Activated CD8-positive, alpha-beta memory T cell treated with anti-CD3 and anti-CD28 coated beads, Interleukin-2, amount 50 U/mL, for 4 hours (primary cell): ENCODE results near the gene C5orf58.

Experiments
- DNase-seq: peaks from one replicate; pipeline ENCODE4 v3.0.0-alpha.2; 2020

The C5orf58 gene, protein sequence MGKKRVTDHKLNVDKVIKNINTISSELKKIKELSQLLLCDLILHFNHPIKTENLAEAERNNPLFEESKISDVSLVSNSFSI

DNA sequence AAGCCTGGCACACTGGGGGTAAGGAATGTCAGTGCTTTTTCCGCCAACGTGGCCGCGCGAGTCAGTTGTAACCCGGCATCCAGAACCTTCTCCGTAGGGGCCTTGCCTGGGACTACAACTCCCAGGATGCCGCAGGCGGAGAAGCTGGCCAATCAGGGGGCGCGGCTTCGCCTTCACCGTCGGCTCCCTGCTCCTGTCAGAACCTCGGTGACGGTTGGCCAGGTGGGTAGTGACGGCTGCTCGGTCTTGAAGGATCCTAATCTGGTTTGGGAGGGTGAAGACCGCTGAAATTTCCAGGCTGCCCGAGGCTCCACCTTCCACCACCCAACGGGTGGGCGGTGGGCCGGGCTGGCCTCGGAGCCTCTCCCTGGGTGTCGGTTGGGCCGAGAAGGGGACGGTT is at the start of gene C5orf58:
Gene C5orf58 (plus strand): TSS at position 200 of the 400 bp plus-strand sequence. CDS start 1,992 bp downstream, outside the sequence.
- no peak for DNase-seq

DNA sequence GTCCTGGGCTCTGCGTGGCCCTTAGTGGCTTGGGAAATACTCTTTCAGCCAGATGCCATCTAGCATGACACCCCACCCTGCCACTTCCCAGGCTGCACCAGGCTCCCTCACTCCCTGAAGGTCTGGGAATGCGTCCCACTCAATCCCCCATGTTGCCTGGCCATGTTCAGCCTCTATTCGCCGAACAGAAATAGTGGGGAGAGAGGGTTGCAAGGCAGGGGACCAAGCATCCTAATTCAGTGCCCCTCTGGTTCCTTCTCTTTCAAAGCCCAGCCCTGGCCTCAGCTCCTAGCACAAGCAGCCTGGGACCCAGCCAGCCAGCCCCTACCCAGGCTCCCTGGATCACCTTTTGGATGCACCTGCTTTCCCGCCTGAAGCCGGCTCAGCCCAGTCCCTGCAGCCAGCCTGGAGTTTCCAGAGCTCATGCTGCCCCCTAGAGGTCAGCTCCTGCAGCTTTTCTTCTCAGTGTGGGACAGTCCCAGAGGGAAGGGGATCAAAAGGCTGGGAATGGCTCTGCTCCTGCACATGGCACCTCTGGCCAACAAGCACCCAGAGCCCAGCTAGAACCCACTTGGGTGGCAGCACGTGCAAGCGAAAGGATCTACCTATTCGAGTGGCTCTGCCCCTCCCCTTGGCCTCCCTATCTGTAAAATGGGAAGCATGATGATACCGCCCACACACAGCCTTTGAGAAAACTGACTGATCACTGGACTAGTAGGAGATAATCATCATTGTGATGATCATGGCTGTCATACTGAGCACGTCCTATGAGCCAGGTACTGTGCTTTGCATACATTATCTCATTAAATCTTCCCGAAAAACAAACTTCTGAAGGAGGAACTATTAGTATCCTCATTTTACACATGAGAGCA is 48.7 kb upstream of the C5orf58 start:
- peak; percentile 31 for DNase-seq

DNA sequence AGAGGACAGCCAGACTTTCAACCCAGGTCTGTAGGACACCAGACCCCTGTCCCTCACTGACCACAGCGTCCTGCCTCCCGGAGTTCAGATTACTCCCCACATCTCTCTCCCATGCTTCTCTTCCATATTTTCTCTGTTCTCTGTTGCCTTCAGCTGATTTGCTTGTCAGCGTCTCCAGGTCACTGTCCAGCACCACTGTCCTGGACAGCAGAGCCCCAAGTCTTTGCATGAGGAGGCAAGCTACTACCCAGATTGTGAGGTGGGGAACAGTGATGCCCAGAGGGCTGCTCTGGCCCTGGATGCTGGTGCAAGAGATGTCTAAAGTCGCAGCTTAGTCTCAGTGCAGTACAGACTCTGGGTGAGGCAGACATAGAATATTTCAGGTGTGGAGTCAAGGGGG is 48.0 kb upstream of the C5orf58 start:
- DNase-seq, result no peak

DNA sequence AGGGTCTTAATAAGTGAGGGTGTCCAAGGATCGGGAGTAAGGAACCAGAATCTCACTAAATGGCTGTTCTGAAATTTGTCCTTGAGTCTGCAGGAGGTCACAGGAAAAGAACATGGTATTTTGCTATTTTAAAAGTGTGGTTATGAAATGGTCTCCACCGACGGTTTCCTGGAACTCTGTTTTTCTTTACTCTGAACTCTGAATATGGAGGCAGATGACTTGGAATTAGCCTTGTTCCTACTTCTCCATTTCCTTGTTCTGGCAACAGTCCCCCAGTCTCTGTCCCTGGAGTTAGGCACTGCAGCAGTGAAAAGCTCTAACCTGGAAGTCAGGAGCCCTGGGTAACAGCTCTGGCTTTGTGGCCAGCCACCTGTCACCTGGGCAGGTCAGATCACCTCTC is 46.6 kb upstream of the C5orf58 start:
- DNase-seq, result no peak

DNA sequence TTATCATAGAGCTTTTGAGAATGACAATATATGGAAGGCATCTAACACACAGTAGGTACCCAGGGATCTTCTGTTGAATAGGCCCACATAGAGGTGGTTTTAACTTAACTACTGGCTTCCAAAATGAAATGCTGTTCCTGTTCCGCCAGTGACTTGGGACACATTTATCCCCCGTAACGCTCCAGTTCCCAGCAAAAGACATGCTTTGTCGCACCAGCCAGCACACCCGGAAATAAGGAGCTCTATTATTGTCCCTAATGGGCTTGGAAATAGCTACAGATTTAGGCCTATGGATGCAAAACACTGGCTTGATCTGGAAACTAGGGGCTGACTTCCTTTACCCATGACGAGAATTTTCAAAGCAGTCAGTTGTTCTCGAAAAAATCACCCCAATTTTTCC is 45.9 kb upstream of the C5orf58 start:
- no peak for DNase-seq

DNA sequence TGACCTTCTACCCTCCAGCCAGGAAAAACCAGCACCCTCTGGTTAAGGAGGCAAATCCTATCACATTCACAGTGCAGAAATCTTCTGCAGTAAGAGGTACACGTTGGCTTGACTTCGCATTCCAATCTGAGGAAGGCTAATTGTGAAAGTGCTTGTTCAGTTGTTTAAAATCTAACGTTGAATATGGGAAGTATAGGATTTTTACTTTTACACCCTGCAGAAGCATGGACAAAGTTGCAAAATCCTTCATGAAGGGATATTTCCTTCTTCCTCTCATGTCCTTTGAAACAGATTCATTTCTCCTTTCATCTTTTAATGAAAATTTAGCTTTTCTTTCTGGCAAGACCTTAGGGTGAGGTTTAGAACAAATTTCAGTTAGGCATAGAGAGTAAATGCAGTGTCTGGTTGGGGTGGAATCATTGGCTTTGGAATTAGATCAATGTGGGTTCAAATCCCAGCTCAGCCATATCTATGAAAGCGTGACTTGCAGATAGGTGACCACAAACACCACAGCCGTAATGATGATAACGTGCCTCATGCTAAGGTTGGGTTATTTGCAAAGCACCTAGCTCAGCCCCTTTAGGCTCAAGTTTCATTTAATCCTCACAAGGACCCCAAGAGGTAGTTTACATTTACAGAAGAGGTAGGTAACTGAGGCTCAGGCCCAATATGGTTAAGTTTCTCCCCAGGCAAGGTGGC is 42.2 kb upstream of the C5orf58 start:
- no peak for DNase-seq

DNA sequence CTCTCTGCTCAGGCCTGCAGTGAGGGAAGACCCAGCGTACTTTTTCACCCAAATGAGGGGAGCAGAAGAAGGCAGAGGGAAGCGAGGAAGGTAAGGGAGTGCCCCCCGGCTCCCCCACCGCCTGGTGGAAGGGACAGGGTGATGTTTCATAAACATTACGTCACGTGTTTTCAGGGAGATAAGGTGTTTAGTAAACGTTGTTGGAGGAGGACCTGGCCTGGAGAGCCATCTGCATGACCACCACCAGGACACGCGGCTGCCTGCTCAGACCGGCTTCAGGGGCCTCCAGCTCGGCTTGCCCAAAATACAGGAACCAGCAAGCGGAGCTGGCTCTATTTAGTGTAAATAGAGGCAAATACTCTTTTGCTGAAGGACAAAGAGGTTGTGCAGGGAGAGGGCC is 40.0 kb upstream of the C5orf58 start:
- DNase-seq, result no peak

DNA sequence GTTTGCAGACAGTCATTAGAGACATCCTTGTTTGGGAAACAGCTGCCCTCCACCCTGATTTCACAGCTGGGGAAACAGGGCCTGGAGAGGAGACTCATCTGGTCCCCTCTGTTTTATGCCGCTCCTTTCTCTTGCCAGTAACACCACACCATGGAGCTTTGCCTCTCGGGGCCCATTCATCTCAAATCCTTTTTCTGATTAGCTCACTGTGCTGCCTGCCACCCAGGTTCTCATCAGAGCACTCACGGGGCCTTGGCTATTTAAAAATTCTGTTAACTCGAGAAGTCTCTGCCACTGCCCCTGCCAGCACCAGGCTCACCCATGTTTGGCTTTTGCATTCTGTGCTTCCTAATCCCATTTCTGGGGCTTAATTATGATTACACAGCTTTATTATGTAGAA is 36.8 kb upstream of the C5orf58 start:
- no peak for DNase-seq

DNA sequence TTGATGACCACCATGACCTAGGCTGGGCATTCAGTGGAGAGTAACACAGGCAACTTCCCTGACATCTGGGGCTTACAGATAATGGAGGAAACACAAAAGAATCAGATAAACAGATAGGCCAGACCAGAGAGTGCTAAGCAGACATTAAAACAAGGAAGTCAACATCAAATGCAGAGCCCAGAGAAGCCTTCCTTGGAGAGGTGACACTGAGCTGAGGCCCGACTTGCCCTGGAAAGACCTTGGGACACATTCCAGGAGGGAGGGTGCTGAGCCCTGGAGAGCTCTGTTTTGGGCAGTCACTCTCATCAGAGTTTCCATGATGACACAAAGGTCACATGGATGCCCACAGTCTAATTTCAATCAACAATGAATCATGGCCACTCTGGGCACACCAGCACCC is 31.9 kb upstream of the C5orf58 start:
- no peak for DNase-seq

DNA sequence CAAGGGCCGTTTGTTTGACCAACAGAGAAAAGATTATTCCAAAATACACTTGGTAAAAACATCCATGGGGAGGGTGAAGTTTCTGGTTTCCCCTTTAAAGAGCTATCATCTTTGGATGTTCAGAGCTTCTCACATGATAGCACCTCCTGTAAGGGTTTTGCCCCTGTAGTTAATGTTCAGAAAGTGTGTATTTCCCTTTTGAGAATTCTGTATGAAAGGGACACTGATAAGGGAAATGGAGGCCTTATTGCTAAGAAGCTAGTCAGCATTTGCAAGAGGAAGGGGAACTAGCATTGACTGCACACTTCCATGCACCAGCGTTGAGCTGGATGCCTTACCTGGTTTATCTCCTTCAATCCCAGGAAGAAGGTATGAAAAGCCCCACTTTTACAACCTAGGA is 31.5 kb upstream of the C5orf58 start:
- DNase-seq, result no peak

DNA sequence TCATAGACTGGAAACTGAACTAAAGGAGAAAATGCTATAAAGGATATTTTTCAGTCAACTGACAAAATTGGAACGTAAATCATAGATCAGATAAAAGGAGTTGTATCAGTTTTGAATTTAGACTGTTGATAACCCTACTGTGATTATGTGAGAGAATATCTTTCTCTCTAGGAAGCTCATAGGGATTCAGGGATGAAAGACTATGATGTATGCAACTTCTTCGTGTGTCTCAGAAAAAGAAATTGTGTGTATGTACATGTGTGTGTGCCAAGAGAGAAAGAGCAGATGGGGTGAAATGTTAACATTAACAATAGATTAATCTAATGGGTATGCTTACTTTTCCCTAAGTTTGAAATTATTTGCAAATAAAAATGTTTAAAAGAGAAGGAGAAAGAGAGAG is 30.7 kb upstream of the C5orf58 start:
- no peak for DNase-seq

DNA sequence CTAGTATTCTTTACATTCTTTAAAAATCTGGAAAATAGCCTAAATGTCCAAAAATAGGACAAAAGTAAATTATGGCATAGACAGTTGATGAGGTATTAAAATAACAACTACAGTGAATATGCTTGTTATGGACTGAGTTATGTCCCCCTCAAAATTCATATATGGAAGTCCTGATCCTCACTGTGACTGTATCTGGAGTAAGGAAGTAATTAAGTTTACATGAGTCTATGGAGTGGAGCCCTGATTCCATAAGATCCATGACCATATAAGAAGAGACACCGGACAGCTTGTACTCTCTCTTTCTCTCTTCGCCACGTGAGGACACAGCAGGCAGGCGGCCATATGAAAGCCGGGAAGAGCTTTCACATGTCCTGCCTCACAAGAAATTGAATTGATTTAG is 28.6 kb upstream of the C5orf58 start:
- no peak for DNase-seq

DNA sequence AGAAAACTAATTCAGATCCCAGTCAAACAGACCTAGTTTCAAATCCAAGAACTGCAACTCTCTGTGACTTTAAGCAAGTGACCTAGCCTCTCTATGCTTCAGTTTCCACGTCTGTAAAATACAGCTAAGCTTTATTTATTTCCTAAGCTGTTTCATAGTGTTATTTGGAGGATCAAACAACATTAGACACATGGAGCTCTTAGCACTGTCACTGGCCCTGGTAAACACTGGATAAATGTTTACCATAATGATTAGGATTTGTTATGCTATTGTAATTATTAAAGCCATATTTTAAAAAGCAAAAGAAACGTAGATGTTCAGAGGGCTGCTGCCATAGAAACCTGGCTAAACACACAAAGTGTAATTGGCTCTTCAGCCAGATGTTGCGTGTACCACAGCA is 26.6 kb upstream of the C5orf58 start:
- no peak for DNase-seq

DNA sequence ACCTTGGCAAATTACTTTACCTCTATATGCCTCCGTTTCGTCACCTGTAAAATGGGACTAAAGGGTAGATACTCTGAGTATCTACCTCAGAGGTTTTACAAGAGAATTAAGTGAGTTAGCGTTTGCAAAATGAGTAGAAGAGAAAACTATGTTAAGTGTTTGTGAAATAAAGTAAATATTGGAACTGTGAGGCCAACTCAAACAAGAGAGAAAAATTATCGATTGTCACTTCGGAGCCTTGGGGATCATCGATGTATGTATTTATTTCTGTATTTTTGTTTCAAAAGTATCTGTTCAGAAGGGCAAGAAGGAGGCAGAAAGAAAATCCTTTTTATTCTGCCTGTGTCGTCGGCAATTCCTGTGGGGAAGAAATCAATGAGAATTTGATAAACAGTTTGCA is 25.8 kb upstream of the C5orf58 start:
- DNase-seq, result no peak

DNA sequence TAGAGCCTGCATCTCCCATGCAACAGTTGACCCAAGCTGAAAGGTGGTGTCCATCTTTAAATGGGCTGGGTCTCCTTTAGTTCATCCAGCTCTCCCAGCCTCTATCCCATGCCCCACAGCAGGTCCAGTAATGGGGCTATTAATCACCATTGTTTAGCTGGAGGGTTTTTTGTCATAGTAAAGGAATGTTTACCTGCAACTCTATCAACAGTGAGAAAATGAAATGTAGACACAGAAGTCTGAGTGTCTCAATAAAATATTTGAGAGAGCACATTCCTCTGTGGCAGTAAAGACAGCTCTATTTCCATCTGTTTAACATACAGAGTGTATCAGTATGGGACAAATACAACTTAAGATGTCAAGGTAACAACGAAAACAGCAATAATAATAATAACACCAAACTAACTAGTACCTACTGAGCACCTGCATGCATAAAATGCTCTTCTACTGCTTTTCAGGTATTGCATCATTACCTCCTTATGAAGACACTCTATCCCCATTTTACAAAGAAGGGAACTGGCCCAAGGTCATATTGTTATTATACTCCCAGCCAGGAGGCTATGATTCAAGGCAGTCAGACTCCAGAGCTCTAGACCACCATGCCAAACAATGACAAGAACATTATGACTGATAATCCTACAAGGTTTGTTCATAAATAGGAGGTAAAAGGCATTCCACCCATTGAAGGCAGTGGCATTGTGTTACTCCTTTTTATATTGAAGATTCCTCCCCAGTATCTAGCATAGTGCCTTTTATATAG is 21.0 kb upstream of the C5orf58 start:
- DNase-seq, result no peak

DNA sequence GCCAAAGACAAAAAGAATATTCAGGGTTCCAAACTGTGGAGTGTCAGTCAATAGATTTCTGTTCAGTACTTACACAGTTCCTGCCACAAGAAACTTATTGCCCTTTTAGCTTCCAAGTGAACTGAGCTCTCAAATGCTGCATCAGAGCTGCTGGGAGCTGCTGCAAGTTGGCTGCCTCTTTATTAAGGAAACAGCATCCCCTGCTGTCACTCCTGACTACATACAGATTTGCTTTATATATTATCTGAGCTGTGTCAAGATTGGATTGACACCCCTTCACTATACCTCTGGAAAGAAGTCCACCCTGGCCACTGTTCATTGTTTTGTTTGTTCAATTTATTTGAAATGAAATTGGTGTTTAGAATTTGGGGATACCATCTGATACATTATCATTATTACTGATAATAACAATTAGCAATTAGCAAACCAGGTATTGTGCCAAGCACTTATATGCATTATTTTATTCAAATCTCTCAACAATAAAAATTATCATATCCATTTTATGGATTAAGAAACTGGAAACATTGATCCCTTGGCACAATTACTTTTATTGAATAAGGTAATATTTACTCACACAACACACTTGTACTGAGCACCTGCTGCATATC is 16.4 kb upstream of the C5orf58 start:
- DNase-seq, result no peak

DNA sequence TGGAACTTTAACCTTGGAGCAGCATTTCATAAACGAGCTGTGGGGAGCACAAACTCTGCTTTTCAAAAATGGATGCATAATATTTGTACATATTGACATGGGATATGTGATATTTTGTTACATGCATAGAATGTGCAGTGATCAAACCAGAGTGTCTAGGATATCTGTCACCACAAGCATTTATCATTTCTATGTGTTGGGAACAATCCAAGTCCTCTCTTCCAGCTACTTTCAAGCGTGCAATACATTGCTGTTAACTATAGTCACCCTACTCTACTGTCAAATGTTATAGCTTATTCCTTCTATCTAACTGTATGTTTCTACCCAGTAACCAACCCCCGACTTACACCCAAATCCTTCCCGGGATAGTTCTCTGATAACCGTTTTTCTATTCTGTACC is 15.0 kb upstream of the C5orf58 start:
- no peak for DNase-seq

DNA sequence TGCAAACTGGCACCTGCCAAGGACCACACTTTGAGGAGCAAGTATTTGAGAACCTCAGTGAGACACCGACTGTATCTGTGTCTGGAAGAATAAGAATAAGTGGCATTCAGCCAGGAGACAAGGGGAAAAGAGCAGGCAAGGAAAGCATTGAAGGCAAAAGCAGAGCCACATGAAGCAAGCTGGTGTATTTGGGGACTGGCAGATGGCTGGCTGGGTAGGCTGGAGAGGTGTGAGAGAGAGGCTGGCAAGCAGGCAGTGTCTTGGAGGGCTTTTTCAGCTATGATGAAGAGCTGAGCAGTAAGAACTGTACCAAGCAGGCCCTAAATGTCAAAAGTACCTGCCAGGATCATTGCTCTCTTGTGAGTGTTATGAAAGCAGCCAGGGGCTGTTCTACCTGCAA is 14.1 kb upstream of the C5orf58 start:
- DNase-seq, result no peak

DNA sequence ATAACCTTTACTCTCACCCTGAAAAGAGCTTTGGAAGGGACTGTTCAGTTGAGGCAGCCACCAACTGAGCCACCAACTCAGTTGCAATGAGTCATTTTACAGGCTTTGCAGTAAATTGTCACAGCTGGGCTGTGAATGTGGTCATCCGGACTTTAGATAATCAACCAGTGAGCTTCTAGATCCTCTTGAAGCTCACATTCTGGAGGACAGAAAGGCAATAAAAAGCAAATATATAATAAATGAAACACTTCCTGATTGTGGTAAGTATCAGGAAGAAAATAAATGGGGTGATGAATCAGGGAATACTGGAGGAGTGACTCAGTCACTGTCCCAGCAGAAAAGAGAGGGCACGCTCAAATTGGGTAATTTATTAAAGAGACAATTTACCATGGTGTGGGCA is 13.2 kb upstream of the C5orf58 start:
- DNase-seq, result no peak

DNA sequence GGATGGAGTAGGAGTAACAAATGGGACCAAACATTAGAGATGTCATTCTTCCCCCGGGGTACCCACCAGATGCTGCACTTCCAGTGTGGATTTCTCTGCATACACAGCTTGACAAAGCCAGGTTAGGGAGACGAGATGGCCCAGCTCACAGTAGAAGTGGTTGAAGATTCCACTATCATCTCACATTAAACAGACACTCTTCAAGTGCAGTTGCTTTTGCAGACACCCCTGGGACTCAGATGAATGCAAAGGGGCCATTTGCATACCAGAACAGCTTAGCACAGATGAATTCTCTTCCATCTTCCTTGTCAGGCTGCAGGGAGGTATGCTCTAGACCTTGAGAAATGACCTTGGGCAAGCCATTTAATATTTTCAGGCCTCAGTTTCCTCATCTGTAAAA is 12.6 kb upstream of the C5orf58 start:
- no peak for DNase-seq

DNA sequence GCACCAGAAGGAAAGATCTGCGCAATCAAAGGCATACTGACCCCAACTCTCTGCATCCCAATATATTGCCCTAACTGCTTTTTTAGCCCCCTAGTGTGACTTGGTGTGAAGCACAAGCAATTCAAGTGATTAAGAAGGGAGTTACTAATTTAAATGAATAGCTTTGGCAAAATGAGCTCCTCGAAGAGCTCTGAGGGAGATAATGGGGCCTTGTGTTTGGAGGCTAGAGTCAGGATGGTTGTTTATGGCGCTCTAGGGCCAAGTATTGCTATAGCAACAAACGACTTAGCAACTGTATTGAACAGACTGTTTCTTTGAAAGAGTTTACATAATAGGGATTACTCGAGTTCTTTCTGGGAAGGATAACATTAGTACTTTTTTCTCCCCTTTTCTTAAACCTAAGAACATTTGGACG is 11.5 kb upstream of the C5orf58 start:
- DNase-seq, result no peak

DNA sequence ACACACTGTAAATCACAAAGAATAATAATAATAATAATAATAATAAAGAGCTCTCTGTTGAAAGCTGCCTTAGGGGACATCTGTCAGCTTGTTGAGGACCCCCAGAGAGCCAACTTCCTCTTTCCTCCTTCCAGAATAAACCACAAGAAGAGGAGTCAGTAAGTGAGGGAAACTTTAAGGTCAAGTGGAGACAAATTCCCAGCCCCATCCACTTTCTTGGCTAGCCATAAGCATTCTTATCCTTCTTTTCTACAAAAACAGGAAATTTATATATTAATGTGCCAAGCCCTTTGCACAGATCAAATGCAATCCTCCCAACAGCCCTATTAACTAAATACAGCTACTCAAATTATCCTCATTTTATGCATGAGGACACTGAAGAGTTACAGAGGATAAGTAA is 9.4 kb upstream of the C5orf58 start:
- DNase-seq, result no peak

DNA sequence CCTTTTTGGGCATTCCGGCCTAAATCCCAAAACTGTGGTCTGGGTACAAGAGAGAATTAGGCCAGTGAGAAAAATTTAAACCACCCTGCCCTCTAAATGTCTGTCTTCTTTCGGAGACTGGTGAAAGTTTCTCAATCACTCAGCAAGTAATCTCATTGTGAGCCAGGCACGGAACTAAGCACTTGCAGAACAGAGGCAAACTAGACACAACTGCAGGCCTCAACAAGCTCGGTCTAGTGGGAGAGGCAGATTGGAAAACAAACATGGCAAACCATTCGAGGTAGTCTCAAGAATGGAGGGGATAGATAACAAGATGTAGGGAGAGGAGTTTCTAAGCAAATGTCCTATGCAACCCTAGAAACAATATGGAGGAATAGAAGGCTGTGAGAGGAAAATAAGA is 8.9 kb upstream of the C5orf58 start:
- no peak for DNase-seq
